IPS-18a (cell line): ENCODE data around the gene ZMPSTE24.

Experiments
- H3K27ac ChIP-seq: one replicate; pipeline ENCODE4 v1.5.1; 2013; ENCODE audit warnings: low read length
- H3K27me3 ChIP-seq: one replicate; pipeline ENCODE4 v1.6.1; 2013; ENCODE audit warnings: mild to moderate bottlenecking, low read length; ENCODE audit not compliant: control insufficient read depth, insufficient read depth
- H3K36me3 ChIP-seq: one replicate; pipeline ENCODE4 v1.6.1; 2013; ENCODE audit warnings: low read depth, low read length; ENCODE audit not compliant: control insufficient read depth
- H3K4me1 ChIP-seq: one replicate; pipeline ENCODE4 v1.6.1; 2013; ENCODE audit warnings: low read depth, low read length; ENCODE audit not compliant: control insufficient read depth
- H3K4me3 ChIP-seq: one replicate; pipeline ENCODE4 v1.5.1; 2013; ENCODE audit warnings: low read length
- H3K9ac ChIP-seq: one replicate; pipeline ENCODE4 v1.6.1; 2013; ENCODE audit warnings: mild to moderate bottlenecking, low read length, moderate library complexity
- H3K9me3 ChIP-seq: one replicate; pipeline ENCODE4 v1.6.1; 2013; ENCODE audit warnings: low read depth, low read length; ENCODE audit not compliant: control insufficient read depth

ZMPSTE24 gene

GRCh38 chr1:40243351-40243750, 14.7 kb upstream of the ZMPSTE24 start:
- Histone ChIP-seq H3K27me3 (no peaks in the 10 kb centered on the region), H3K27ac (no peak overlapping the region), H3K4me1 (no peaks in the 10 kb centered on the region)

GRCh38 chr1:40244138-40244744, 13.8 kb upstream of the ZMPSTE24 start:
- Histone ChIP-seq H3K9ac (no peak overlapping the region), H3K27ac (no peak overlapping the region), H3K27me3 (no peaks in the 10 kb centered on the region), H3K4me1 (no peaks in the 10 kb centered on the region), H3K9me3 (no peaks in the 10 kb centered on the region), H3K36me3 (peaks cover under 1% of the 10 kb centered on the region), H3K4me3 (no peak overlapping the region)

More at GRCh38 chr1:40243351-40243750, 14.7 kb upstream of the ZMPSTE24 start:
- Histone ChIP-seq H3K36me3 (peaks cover 9% of the 10 kb centered on the region), H3K4me3 (no peak overlapping the region), H3K9me3 (no peaks in the 10 kb centered on the region), H3K9ac (no peak overlapping the region)

DNA sequence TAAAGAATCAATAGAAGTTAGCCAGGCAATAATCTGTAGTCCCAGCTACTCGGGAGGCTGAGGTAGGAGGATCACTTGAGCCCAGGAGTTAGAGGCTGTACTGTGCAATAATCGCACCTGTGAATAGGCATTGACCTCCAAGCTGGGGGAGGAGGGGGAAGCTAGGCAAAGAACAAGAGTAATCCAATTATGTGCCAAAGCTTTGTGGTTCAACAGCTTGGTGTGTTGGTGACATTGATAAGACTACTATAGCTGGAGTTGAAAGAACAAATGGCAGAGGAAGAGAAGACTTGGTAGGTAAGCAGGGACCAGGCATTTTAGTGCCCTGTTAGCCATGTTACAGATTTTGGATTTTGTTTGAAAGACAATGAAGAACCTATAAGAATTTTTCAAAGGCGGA, 12.3 kb upstream of the ZMPSTE24 start:
- Histone ChIP-seq H3K27ac (no peak overlapping the region), H3K9me3 (no peaks in the 10 kb centered on the region), H3K9ac (no peak overlapping the region), H3K27me3 (no peaks in the 10 kb centered on the region), H3K4me3 (no peak overlapping the region), H3K36me3 (no peaks in the 10 kb centered on the region), H3K4me1 (no peaks in the 10 kb centered on the region)

DNA sequence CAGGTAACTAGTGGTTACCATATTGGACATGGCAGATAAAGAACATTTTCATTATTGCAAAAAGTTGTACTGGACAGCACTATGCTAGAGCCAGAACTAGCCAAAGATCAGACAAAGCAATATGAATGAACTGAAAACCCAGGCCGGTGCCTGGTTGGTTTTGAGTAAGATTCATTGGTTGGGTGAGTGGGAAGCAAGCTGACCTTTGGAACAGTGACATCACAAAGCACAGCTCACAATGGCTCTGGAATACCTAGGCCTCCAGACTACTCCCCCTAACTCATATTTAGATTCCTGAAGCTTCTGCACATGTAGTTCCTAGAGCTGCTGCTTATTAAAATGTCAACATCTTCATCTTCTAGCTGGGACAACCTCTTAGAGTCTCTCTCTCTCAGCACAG, 10.4 kb upstream of the ZMPSTE24 start, which contains the start of gene TMCO2:
TMCO2 (plus strand) TSS at position 283 of the 400 bp plus-strand sequence; CDS start at position 340, 57 bp downstream.
- Histone ChIP-seq H3K4me1 (no peaks in the 10 kb centered on the region), H3K4me3 (no peak within 1 kb of the TSS), H3K36me3 (no peaks in the 10 kb centered on the region), H3K9me3 (no peaks in the 10 kb centered on the region), H3K27ac (no peak within 1 kb of the TSS), H3K9ac (no peak within 1 kb of the TSS), H3K27me3 (no peaks in the 10 kb centered on the region)

GRCh38 chr1:40248412-40248811, 9.6 kb upstream of the ZMPSTE24 start:
- Histone ChIP-seq H3K27ac (no peak overlapping the region), H3K36me3 (no peaks in the 10 kb centered on the region), H3K9me3 (no peaks in the 10 kb centered on the region), H3K4me3 (no peak overlapping the region), H3K4me1 (no peaks in the 10 kb centered on the region), H3K27me3 (no peaks in the 10 kb centered on the region), H3K9ac (no peak overlapping the region)

GRCh38 chr1:40251456-40251855, 6.6 kb upstream of the ZMPSTE24 start:
- no peaks in the 10 kb centered on the region for H3K27me3 ChIP-seq
- H3K4me1 ChIP-seq = no peaks in the 10 kb centered on the region
- H3K4me3 ChIP-seq = no peak overlapping the region
- no peaks in the 10 kb centered on the region for H3K9me3 ChIP-seq
- H3K36me3 ChIP-seq = no peaks in the 10 kb centered on the region
- H3K9ac ChIP-seq = no peak overlapping the region
- no peak overlapping the region for H3K27ac ChIP-seq

- H3K9ac ChIP-seq = no peak overlapping the region
- no peaks in the 10 kb centered on the region for H3K36me3 ChIP-seq
- peaks cover 4% of the 10 kb centered on the region for H3K4me1 ChIP-seq
- H3K9me3 ChIP-seq = no peaks in the 10 kb centered on the region
- no peaks in the 10 kb centered on the region for H3K27me3 ChIP-seq
- no peak overlapping the region for H3K27ac ChIP-seq
- no peak overlapping the region for H3K4me3 ChIP-seq
Observed at GRCh38 chr1:40252601-40253000, 5.4 kb upstream of the ZMPSTE24 start.

DNA sequence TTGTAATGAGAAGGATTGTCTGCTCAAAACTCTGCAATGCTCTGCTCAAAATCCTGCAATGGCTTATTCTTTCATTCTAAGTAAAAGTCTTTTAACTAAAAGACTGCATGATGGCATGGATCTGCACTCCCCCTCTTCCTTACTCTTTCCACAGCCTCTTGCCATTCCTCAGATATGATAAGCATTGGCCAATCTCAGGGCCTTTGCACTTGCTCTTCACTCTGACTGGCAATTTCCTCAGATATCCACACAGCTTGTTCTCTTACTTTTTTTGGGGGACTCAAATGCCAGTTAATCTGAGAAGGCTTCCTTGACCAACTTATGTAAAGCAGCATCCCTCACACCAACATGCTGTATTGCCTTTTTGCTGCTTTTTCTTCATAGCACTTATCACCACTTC, 2.8 kb upstream of the ZMPSTE24 start:
- H3K27me3 ChIP-seq = no peaks in the 10 kb centered on the region
- peaks cover 2% of the 10 kb centered on the region for H3K36me3 ChIP-seq
- H3K27ac ChIP-seq = no peak overlapping the region
- no peaks in the 10 kb centered on the region for H3K9me3 ChIP-seq
- H3K4me3 ChIP-seq = no peak overlapping the region
- H3K4me1 ChIP-seq = peaks cover 4% of the 10 kb centered on the region
- H3K9ac ChIP-seq = no peak overlapping the region

DNA sequence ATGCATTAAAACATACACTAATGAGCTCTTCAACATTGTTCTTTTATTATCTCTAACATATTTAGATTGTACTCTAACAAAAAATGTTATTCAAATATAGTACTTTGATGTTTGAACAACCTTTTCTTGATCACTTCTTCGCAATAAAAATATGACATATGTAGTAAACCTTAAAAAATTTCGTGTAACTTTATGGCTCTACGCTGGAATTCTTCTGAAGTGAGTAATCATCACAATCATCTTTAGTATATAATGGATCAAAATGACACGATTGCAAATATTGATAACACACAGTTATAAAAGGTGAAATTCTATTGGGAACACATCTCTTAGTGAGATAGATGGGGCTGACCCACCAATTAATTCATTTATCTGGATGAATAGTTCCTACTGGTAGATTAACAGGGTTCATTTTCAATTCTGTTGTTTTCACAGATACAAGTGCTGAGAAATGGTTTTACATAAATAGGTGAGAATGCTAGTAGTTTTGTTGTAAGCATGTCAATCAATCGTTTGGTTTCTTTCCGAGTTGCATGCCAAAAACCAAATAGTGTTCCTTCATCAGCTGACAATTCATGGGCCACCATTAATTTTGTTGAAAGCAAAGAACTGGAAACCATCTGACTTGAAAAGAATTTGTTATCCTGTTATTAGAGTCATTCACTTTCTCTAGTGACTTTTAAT, 1.5 kb upstream of the ZMPSTE24 start:
- Histone ChIP-seq H3K4me3 (peak overlapping the region; percentile 94), H3K27me3 (no peaks in the 10 kb centered on the region), H3K36me3 (peaks cover 15% of the 10 kb centered on the region), H3K9ac (peak overlapping the region; percentile 97), H3K4me1 (peaks cover 4% of the 10 kb centered on the region), H3K9me3 (no peaks in the 10 kb centered on the region), H3K27ac (no peak overlapping the region)

GRCh38 chr1:40257313-40257687, 736 bp upstream of the ZMPSTE24 start:
- Histone ChIP-seq H3K9me3 (no peaks in the 10 kb centered on the region), H3K27ac (peak overlapping the region; percentile 92), H3K36me3 (peaks cover 22% of the 10 kb centered on the region), H3K27me3 (no peaks in the 10 kb centered on the region), H3K4me1 (peaks cover 4% of the 10 kb centered on the region), H3K4me3 (peak overlapping the region; percentile 94), H3K9ac (peak overlapping the region; percentile 97)

DNA sequence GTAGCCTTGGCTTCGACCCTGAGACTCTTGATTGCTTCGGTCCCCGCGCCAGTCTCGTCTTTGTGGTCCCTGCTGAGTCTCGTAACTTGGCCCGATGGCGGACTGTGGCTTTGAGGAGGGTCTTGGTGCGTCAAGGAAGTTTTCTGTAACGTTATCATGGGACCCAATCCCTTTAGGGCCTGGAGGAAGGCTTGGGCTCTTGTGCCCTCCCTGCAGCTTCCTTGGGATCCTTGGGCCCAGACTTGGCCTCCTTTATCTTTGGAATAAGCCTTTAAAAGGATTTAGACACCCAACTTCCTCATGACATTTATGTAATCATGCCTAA, 371 bp downstream of the ZMPSTE24 start:
- H3K9me3 ChIP-seq = no peaks in the 10 kb centered on the region
- H3K4me3 ChIP-seq = peak overlapping the region; percentile 94
- peak overlapping the region; percentile 43 for H3K27ac ChIP-seq
- no peaks in the 10 kb centered on the region for H3K27me3 ChIP-seq
- H3K36me3 ChIP-seq = peaks cover 33% of the 10 kb centered on the region
- H3K4me1 ChIP-seq = peaks cover 4% of the 10 kb centered on the region
- peak overlapping the region; percentile 97 for H3K9ac ChIP-seq

DNA sequence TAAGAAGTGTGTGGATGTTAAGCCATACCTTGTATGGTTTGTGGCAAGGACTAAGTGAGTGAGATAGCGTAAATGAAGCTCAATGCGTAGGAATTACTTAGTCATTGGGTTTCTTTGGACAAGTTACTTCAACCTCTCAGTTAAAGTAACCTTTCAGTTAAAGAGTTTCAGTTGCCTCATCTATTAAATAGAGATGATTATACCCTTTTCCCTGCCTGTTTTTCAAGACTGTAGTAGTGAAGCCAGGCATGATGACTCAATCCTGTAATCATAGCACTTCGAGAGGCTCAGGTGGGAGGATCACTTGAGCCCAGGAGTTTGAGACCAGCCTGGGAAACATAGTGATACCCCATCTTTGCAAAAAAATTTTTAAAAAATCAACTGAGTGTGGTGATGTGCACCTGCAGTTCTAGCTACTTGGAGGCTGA, 6.3 kb downstream of the ZMPSTE24 start:
- no peaks in the 10 kb centered on the region for H3K9me3 ChIP-seq
- H3K27me3 ChIP-seq = no peaks in the 10 kb centered on the region
- H3K27ac ChIP-seq = no peak overlapping the region
- H3K9ac ChIP-seq = no peak overlapping the region
- H3K36me3 ChIP-seq = peaks cover 61% of the 10 kb centered on the region
- H3K4me3 ChIP-seq = no peak overlapping the region
- H3K4me1 ChIP-seq = no peaks in the 10 kb centered on the region
